ENCODE measurements around the gene PTP4A1. TPM values are rescaled to one million over a fixed set of nuclear protein-coding genes. Genes with fewer than 3 reads are reported as not detected.
"Not testable (repeated sequence)": the region's sequence is repeated elsewhere in the genome, so short reads cannot be mapped to it uniquely, and the experiment has no call there.

PTP4A1 gene
- total and polyA plus RNA-seq, 2 of the 4 experiments (the other 2 are of a cell fraction): 31.2 to 53.1 TPM

DNA sequence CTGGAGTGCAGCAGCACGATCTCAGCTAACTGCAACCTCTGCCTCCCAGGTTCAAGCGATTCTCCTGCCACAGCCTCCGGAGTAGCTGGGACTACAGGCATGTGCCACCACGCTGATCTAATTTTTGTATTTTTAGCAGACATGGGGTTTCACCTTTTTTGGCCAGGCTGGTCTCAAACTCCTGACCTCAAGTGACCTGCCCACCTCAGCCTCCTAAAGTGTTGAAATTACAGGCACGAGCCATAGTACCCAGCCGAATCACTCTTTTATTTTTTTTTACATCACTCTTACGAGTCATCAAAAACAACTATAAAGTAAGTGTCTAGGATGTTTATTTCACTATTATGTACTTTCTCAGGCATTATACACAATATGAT lies 49.4 kb upstream of the PTP4A1 start:
- H3K9ac ChIP-seq (ENCODE audit: low read depth, low read length); H3K36me3 ChIP-seq (ENCODE audit: control insufficient read depth, insufficient read depth, low read length); DNase-seq; H2AK9ac ChIP-seq (replicated peaks; ENCODE audit: low read depth, low read length, poor library complexity); H3K56ac ChIP-seq (ENCODE audit: extremely low read depth, insufficient read depth, low read length); H4K5ac ChIP-seq (ENCODE audit: low read depth, low read length); H4K91ac ChIP-seq (ENCODE audit: insufficient read depth, low read depth, low read length); H2AK5ac ChIP-seq (ENCODE audit: low read depth, low read length); H2BK20ac ChIP-seq (ENCODE audit: low read depth, low read length); H3K18ac ChIP-seq (ENCODE audit: low read depth, low read length); H2BK5ac ChIP-seq (ENCODE audit: low read depth, low read length, poor library complexity, severe bottlenecking); H3K4ac ChIP-seq (ENCODE audit: low read depth, low read length); H3K9me1 ChIP-seq (ENCODE audit: insufficient read depth, low read length); H3K14ac ChIP-seq (replicated peaks; ENCODE audit: low read depth, low read length); H4K8ac ChIP-seq (ENCODE audit: low read depth in 2 of 2, low read length in 2 of 2); H4K20me1 ChIP-seq (ENCODE audit: insufficient read depth, low read length); H3K23ac ChIP-seq (ENCODE audit: low read depth, low read length); POLR2A ChIA-PET (ENCODE audit: unreplicated experiment); BruUV-seq (replicated peaks); dilution Hi-C loops (cut with HindIII; ENCODE audit: low sequenced_read_pairs, unreplicated experiment); H2AFZ ChIP-seq (replicated peaks; ENCODE audit: low read length, poor library complexity); H3K4me2 ChIP-seq (ENCODE audit: low read depth, low read length); H3K27ac ChIP-seq (ENCODE audit: insufficient read depth, low read length); H3K79me1 ChIP-seq (ENCODE audit: low read depth in 1 of 2, low read length in 2 of 2); H3K9me3 ChIP-seq (ENCODE audit: control insufficient read depth, insufficient read depth, low read length); H3K27me3 ChIP-seq (ENCODE audit: control insufficient read depth, insufficient read depth, low read length); H3K4me3 ChIP-seq (ENCODE audit: insufficient read depth, low read depth, low read length); H2BK120ac ChIP-seq (ENCODE audit: low read depth, low read length); in situ Hi-C loops (cut with MboI; ENCODE audit: low sequenced_read_pairs); H2BK15ac ChIP-seq (ENCODE audit: low read depth, low read length); H3K4me1 ChIP-seq (ENCODE audit: control insufficient read depth, insufficient read depth, low read length); intact Hi-C loops (cut with micrococcal nuclease); ATAC-seq (ENCODE audit: low read depth): not testable (repeated sequence)
- WGBS, 2 experiments (ENCODE audit: extremely low coverage in 2 of 2, insufficient read length in 1 of 2): 100% methylated on average over 1 of the region's 7 CpGs; no CpG with 5 or more reads in 1 of the 2 experiments
- CTCF ChIA-PET: interaction anchor here (0.6 kb wide), 1 partner anchor 46 kb away, joined by 4 read pairs; no protein-coding TSS in a partner anchor
